DND-41 (cell line): ENCODE data around the gene ATP1A3.

Source experiments
- ATAC-seq: fragments of 200-7000 bp; cut with Tn5 transposase; 3 replicates; pipeline ENCODE4 v1.9.1; 2021; ENCODE audit warnings: low read depth; ENCODE audit not compliant: insufficient read depth
- DNase-seq: peaks from one replicate; pipeline ENCODE4 v3.0.0-alpha.2; 2020
- H2AFZ ChIP-seq: 2 replicates; pipeline ENCODE4 v1.6.0; 2012; ENCODE audit warnings: low read depth, low read length
- H3K27ac ChIP-seq: 2 replicates; pipeline ENCODE4 v1.5.1; 2012; ENCODE audit warnings: low read length, inconsistent platforms
- H3K27me3 ChIP-seq: fragments of 200-600 bp; sonication (generic); 2 replicates; pipeline ENCODE4 v1.6.0; 2012; ENCODE audit warnings: low read length, mild to moderate bottlenecking, inconsistent platforms; ENCODE audit not compliant: insufficient read depth, poor library complexity
- H3K36me3 ChIP-seq: 2 replicates; pipeline ENCODE4 v1.5.1; 2012; ENCODE audit warnings: low read length, inconsistent platforms; ENCODE audit not compliant: insufficient read depth
- H3K4me1 ChIP-seq: 2 replicates; pipeline ENCODE4 v1.5.1; 2012; ENCODE audit warnings: mild to moderate bottlenecking, low read length; ENCODE audit not compliant: insufficient read depth
- H3K4me2 ChIP-seq: 2 replicates; pipeline ENCODE4 v1.6.0; 2012; ENCODE audit warnings: mild to moderate bottlenecking, moderate library complexity, low read length, inconsistent platforms; ENCODE audit not compliant: insufficient read depth
- H3K4me3 ChIP-seq, 2 experiments: fragments of 200-600 bp in 1 of 2; shearing (Covaris generic) in 1 of 2; 2 replicates each; pipeline ENCODE4 v1.5.1; 2012 to 2016; ENCODE audit warnings: inconsistent platforms in 2 of 2, low read length in 2 of 2, mild to moderate bottlenecking in 2 of 2, low read depth in 1 of 2, moderate library complexity in 1 of 2
- H3K79me2 ChIP-seq: 2 replicates; pipeline ENCODE4 v1.6.0; 2012; ENCODE audit warnings: low read length, inconsistent platforms; ENCODE audit not compliant: insufficient read depth
- H3K9ac ChIP-seq: 2 replicates; pipeline ENCODE4 v1.6.0; 2012; ENCODE audit warnings: low read depth, mild to moderate bottlenecking, inconsistent platforms, low read length, moderate library complexity
- H3K9me3 ChIP-seq: 2 replicates; pipeline ENCODE4 v1.5.1; 2012; ENCODE audit warnings: low read length, moderate library complexity, mild to moderate bottlenecking, inconsistent platforms; ENCODE audit not compliant: insufficient read depth, severe bottlenecking
- H4K20me1 ChIP-seq: 2 replicates; pipeline ENCODE4 v1.6.0; 2012; ENCODE audit warnings: low read length; ENCODE audit not compliant: insufficient read depth
- EZH2 ChIP-seq: IDR thresholded peaks from 3 replicates; pipeline ENCODE4 v1.6.1; 2012; ENCODE audit warnings: borderline replicate concordance, low read depth, mild to moderate bottlenecking, moderate library complexity, low read length, inconsistent platforms; ENCODE audit not compliant: severe bottlenecking
- TF ChIP-seq, protein P1 (sequence below): IDR thresholded peaks from 2 replicates; pipeline ENCODE4 v1.5.1; 2012; ENCODE audit warnings: borderline replicate concordance, low read length, moderate library complexity, mild to moderate bottlenecking; ENCODE audit not compliant: poor library complexity, severe bottlenecking; ENCODE audit errors: extremely low read depth

ATP1A3 gene

DNA sequence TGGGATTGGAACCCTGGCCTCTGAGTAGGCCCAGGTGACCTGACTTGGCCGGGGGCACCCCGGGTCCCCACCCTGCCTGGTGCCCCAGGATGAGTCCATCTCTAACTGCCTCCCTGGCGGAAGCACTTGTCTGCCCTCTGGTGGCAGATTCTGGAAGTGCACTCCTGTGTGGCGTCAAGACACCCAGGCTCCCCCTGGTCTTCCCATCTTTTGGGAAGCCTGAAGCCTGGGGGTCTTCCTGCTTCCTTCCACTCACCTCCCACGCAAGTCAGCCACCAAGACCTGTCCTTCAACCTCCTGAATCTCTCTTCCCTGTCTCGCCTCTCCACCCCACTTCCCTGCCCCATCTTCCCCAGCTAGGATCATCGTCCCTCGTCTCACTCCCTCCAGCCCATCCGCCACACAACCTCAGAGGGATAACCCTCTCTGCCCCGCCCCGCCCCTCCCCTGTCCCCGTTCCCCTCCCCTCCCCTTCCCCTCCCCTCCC, 42.3 kb downstream of the ATP1A3 start:
- Histone ChIP-seq H3K9me3 (no peaks in the 10 kb centered on the region), H3K79me2 (no peaks in the 10 kb centered on the region), H3K4me2 (peak overlapping the region; percentile 41; the same call in 1 of the 2 replicates), H3K36me3 (peaks cover 10% of the 10 kb centered on the region), H3K4me3 (no peak overlapping the region), H3K27me3 (no peaks in the 10 kb centered on the region), H3K27ac (no peak overlapping the region), H4K20me1 (no peaks in the 10 kb centered on the region), H3K9ac (no peak overlapping the region), H2AFZ (peak overlapping the region; percentile 67), H3K4me1 (peaks cover 6% of the 10 kb centered on the region; the same call in 1 of the 2 replicates)
- DNase-seq (peak; percentile 85), ATAC-seq (peak; percentile 95)
- TF ChIP-seq EZH2, result no peak
- TF ChIP-seq, protein P1, sequence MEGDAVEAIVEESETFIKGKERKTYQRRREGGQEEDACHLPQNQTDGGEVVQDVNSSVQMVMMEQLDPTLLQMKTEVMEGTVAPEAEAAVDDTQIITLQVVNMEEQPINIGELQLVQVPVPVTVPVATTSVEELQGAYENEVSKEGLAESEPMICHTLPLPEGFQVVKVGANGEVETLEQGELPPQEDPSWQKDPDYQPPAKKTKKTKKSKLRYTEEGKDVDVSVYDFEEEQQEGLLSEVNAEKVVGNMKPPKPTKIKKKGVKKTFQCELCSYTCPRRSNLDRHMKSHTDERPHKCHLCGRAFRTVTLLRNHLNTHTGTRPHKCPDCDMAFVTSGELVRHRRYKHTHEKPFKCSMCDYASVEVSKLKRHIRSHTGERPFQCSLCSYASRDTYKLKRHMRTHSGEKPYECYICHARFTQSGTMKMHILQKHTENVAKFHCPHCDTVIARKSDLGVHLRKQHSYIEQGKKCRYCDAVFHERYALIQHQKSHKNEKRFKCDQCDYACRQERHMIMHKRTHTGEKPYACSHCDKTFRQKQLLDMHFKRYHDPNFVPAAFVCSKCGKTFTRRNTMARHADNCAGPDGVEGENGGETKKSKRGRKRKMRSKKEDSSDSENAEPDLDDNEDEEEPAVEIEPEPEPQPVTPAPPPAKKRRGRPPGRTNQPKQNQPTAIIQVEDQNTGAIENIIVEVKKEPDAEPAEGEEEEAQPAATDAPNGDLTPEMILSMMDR, result peak; percentile 98

DNA sequence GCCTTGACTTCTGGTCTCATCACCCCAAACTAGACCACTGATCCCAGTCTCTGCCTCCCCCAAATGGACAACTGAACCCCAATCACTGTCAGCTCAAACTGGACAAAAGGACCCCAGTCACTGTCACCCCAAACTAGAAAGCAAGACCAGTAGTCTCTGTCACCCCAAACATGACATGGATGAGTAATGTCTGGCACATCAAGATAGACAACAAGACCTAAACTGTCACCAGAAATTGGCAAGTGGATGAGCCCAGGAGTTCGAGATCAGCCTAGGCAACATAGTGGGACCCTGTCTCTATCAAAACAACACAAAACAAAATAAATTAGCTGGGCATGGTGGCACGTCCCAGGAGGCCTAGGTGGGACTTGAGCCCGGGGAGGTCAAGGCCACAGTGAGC, 46.9 kb downstream of the ATP1A3 start:
- H3K27me3 ChIP-seq, result no peaks in the 10 kb centered on the region
- no peak overlapping the region for H3K4me3 ChIP-seq
- no peaks in the 10 kb centered on the region for H4K20me1 ChIP-seq
- H2AFZ ChIP-seq, result no peak overlapping the region
- TF ChIP-seq, protein P1, result no peak
- TF ChIP-seq EZH2, result no peak
- no peaks in the 10 kb centered on the region for H3K36me3 ChIP-seq
- no peak overlapping the region for H3K9ac ChIP-seq
- no peak overlapping the region for H3K27ac ChIP-seq
- no peak overlapping the region for H3K4me2 ChIP-seq
- ATAC-seq, result no peak
- no peaks in the 10 kb centered on the region for H3K79me2 ChIP-seq
- H3K9me3 ChIP-seq, result no peaks in the 10 kb centered on the region
- H3K4me1 ChIP-seq, result peaks cover 6% of the 10 kb centered on the region; the same call in 1 of the 2 replicates
- no peak for DNase-seq

DNA sequence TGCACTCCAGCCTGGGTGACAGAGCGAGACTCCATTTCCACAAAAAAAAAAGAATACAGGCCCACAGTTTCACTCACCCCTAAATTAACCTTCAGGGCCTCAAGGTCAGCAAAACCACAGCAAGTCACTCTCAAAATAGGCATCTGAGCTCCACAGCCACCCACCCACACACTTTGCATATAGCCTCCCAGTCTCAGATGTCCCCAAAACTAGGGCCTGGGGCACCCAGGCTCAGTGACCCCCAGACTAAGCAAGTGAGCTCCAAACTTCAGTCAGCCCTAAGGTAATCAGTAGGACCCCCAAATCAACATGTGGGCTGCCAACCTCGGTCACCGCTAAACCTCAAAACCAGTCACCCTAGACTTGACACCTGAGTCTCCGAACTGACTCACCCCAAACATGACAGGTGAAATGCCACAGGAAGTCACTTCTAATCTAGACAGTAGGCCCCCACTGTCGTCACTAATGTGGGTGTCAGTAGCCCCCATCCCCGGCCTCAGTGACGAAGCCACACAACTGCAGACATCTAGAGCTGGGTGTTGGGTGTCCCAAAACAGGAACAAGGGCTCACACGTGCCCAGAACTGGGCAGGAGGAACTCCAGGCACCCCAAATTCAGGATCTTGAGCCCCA, 48.8 kb downstream of the ATP1A3 start:
- Histone ChIP-seq H3K9ac (no peak overlapping the region), H3K79me2 (no peaks in the 10 kb centered on the region), H3K4me1 (no peaks in the 10 kb centered on the region), H3K36me3 (no peaks in the 10 kb centered on the region), H2AFZ (no peak overlapping the region), H3K4me3 (no peak overlapping the region), H4K20me1 (no peaks in the 10 kb centered on the region), H3K27ac (no peak overlapping the region; the same call in 1 of the 2 replicates), H3K9me3 (no peaks in the 10 kb centered on the region), H3K27me3 (no peaks in the 10 kb centered on the region), H3K4me2 (no peak overlapping the region)
- TF ChIP-seq EZH2, result no peak
- TF ChIP-seq, protein P1, result no peak
- DNase-seq (no peak), ATAC-seq (no peak)
